ENCODE data around the gene FUT3. TPM values are rescaled to one million over a fixed set of nuclear protein-coding genes. Genes with fewer than 3 reads are reported as not detected.

FUT3 gene
- total RNA-seq, 2 experiments from 2014 or later, result not detected

DNA sequence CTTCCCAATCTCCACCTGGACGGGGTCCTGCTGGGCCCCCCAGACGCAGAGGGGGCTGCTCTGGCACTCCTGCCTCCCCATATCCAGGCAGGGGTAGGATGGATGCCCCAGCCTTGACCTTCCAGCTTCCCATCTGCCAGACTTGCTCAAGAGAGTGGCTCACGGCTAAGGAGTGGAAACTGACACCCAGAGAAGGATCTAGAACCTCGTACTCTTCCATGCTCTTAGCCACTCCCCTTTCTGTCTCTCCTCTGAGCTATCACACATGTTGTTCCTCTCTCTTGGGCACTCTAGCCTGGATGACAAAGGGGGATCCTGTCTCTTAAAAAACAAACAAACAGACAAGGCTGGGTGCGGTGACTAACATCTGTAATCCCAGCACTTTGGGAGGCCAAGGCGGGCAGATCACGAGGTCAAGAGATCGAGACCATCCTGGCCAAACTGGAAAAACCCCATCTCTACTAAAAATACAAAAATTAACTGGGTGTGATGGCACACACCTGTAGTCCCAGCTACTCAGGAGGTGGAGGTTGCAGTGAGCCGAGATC lies 31.2 kb upstream of the FUT3 start:
- ChIA-PET CTCF (no interaction called here), POLR2A (no interaction called here)
- H3K36me3 Mint-ChIP-seq (ENCODE audit: low read depth), result no peaks in the 10 kb centered on the region
- TF ChIP-seq, protein P1, sequence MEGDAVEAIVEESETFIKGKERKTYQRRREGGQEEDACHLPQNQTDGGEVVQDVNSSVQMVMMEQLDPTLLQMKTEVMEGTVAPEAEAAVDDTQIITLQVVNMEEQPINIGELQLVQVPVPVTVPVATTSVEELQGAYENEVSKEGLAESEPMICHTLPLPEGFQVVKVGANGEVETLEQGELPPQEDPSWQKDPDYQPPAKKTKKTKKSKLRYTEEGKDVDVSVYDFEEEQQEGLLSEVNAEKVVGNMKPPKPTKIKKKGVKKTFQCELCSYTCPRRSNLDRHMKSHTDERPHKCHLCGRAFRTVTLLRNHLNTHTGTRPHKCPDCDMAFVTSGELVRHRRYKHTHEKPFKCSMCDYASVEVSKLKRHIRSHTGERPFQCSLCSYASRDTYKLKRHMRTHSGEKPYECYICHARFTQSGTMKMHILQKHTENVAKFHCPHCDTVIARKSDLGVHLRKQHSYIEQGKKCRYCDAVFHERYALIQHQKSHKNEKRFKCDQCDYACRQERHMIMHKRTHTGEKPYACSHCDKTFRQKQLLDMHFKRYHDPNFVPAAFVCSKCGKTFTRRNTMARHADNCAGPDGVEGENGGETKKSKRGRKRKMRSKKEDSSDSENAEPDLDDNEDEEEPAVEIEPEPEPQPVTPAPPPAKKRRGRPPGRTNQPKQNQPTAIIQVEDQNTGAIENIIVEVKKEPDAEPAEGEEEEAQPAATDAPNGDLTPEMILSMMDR (IDR thresholded peaks at IDR 0.05), result no peak
- H3K27me3 Mint-ChIP-seq, result peaks cover 15% of the 10 kb centered on the region
- DNase-seq (no peak), ATAC-seq (no peak)
- no peaks in the 10 kb centered on the region for H3K4me1 Mint-ChIP-seq (ENCODE audit: low read depth)
- H3K27ac Mint-ChIP-seq, result no peak overlapping the region
- H3K9me3 Mint-ChIP-seq, result no peaks in the 10 kb centered on the region
- intact Hi-C loops (cut with micrococcal nuclease), result no loop called here
- no peak overlapping the region for H3K4me3 Mint-ChIP-seq

GRCh38 chr19:5881543-5882299 lies 30.5 kb upstream of the FUT3 start:
- DNase-seq (no peak), ATAC-seq (no peak)
- TF ChIP-seq, protein P1 (IDR thresholded peaks at IDR 0.05), result no peak
- H3K9me3 Mint-ChIP-seq, result no peaks in the 10 kb centered on the region
- no peak overlapping the region for H3K4me3 Mint-ChIP-seq
- no peaks in the 10 kb centered on the region for H3K36me3 Mint-ChIP-seq (ENCODE audit: low read depth)
- ChIA-PET CTCF (no interaction called here), POLR2A (no interaction called here)
- peaks cover 15% of the 10 kb centered on the region for H3K27me3 Mint-ChIP-seq
- no peak overlapping the region for H3K27ac Mint-ChIP-seq
- intact Hi-C loops (cut with micrococcal nuclease), result no loop called here
- H3K4me1 Mint-ChIP-seq (ENCODE audit: low read depth), result no peaks in the 10 kb centered on the region

DNA sequence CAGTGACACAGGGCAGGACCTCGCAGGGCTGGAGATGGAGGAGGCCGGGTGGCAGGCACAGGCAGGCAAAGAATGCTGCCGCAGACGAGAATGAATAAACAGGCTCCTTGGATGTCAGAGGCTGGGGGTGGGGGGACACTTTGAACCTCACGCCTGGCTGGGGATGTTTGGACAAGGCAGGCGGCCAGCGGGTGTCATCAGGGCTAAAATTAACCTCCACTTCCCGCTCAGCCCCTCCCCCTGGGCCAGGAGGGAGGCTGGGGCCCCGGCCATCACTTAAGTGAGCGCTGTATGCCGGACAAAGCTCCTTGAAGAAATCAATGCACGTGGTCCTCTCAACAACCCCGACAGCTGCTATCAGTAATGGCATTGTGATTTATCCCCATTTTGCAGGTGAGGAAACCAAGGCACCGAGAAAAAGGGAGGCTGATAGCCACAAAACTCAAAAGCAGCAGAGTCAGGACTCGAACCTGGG lies 29.4 kb upstream of the FUT3 start:
- H3K36me3 Mint-ChIP-seq (ENCODE audit: low read depth), result no peaks in the 10 kb centered on the region
- ATAC-seq, result no peak
- H3K4me1 Mint-ChIP-seq (ENCODE audit: low read depth), result no peaks in the 10 kb centered on the region
- H3K27me3 Mint-ChIP-seq, result peaks cover 15% of the 10 kb centered on the region
- POLR2A ChIA-PET, result interaction anchor here (0.7 kb wide), 1 partner anchor 104 kb away, joined by 3 read pairs; no protein-coding TSS in a partner anchor
- TF ChIP-seq, protein P1 (IDR thresholded peaks at IDR 0.05), result no peak
- H3K4me3 Mint-ChIP-seq, result no peak overlapping the region
- CTCF ChIA-PET, result no interaction called here
- no peak for DNase-seq
- H3K27ac Mint-ChIP-seq, result no peak overlapping the region
- intact Hi-C loops (cut with micrococcal nuclease), result no loop called here
- H3K9me3 Mint-ChIP-seq, result no peaks in the 10 kb centered on the region

- ChIA-PET POLR2A (interaction anchor here (0.7 kb wide), 1 partner anchor 105 kb away, joined by 3 read pairs; no protein-coding TSS in a partner anchor), CTCF (no interaction called here)
- Mint-ChIP-seq H3K9me3 (no peaks in the 10 kb centered on the region), H3K36me3 (ENCODE audit: low read depth) (no peaks in the 10 kb centered on the region), H3K4me1 (ENCODE audit: low read depth) (no peaks in the 10 kb centered on the region), H3K27ac (no peak overlapping the region), H3K27me3 (peaks cover 14% of the 10 kb centered on the region), H3K4me3 (no peak overlapping the region)
- intact Hi-C loops (cut with micrococcal nuclease), result no loop called here
- no peak for ATAC-seq
- no peak for DNase-seq
- TF ChIP-seq, protein P1 (IDR thresholded peaks at IDR 0.05), result no peak
Measured at GRCh38 chr19:5880196-5880595, 28.9 kb upstream of the FUT3 start.

DNA sequence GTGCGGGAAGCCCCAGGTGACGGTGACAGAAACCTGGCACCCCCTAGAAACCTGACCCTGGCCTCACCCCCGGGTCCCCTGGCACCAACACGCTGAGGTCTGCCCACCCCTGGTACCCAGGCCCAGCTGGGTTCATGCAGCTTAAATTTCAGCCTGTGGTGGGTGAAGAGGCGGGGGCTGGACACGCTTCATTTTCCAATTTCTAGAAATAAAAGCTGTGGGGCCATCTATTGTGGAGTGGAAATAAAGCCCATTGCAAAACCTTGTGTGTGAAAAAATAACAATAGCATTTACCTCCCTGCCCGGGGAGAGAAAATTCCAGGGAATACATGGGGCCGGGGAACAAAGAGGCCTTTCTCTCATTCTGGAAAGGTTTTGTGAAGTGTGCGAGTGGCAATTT lies 26.6 kb upstream of the FUT3 start:
- Mint-ChIP-seq H3K36me3 (ENCODE audit: low read depth) (no peaks in the 10 kb centered on the region), H3K4me1 (ENCODE audit: low read depth) (no peaks in the 10 kb centered on the region), H3K4me3 (no peak overlapping the region), H3K27ac (no peak overlapping the region), H3K9me3 (no peaks in the 10 kb centered on the region), H3K27me3 (peaks cover 10% of the 10 kb centered on the region)
- TF ChIP-seq, protein P1 (IDR thresholded peaks at IDR 0.05), result no peak
- intact Hi-C loops (cut with micrococcal nuclease), result no loop called here
- ChIA-PET POLR2A (no interaction called here), CTCF (interaction anchor here (1.1 kb wide), 1 partner anchor 74 kb away, joined by 3 read pairs; the partner anchor contains the start of gene NRTN)
- ATAC-seq, result no peak
- DNase-seq, result no peak
